GM03348 (cell line): ENCODE measurements around the gene INTS15.
A peak's percentile ranks its signal among the peaks of the same experiment; 100 is the strongest.
"Not testable (repeated sequence)": the region's sequence is repeated elsewhere in the genome, so short reads cannot be mapped to it uniquely, and the experiment has no call there.

Source experiments
- DNase-seq: peaks from one replicate; pipeline ENCODE4 v3.0.0; 2012; ENCODE audit warnings: low spot score

The INTS15 gene

DNA sequence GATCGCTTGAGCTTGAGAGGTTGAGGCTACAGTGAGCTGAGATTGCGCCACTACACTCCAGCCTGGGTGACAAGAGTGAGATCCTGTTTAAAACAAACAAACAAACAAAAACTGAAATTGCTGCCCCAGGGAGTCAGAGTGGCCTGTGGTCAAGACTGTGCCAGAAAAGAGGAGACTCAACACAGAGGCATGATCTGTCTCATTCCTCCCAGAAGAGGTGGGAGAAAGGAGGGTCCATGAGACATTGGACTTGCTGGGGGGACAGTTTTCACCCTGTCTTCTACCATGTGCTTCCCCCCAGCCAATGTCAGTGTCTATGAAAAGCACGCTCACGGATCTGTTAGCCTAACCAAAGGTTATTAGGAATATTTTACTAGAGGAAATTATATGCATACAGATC is 28.8 kb downstream of the INTS15 start:
- no peak for DNase-seq

DNA sequence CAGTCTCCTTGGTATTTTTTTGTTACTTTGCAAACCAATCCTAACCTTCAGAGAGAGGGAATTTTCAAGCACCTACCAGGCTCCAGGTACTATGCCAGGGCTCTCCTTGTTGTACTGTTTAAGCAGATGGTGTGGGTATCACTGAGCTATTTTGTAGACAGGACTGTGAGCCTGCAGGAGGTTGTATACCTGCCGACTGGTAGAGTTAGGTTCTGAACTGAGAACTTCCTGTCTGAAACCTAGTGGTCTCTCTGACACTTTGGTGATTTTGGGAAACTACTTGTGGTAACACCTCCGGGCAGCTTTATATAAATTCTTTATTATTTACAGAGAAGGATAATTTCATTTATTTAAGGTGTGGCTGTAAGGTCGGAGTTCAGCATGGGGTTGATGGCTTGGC is 30.1 kb downstream of the INTS15 start:
- no peak for DNase-seq

DNA sequence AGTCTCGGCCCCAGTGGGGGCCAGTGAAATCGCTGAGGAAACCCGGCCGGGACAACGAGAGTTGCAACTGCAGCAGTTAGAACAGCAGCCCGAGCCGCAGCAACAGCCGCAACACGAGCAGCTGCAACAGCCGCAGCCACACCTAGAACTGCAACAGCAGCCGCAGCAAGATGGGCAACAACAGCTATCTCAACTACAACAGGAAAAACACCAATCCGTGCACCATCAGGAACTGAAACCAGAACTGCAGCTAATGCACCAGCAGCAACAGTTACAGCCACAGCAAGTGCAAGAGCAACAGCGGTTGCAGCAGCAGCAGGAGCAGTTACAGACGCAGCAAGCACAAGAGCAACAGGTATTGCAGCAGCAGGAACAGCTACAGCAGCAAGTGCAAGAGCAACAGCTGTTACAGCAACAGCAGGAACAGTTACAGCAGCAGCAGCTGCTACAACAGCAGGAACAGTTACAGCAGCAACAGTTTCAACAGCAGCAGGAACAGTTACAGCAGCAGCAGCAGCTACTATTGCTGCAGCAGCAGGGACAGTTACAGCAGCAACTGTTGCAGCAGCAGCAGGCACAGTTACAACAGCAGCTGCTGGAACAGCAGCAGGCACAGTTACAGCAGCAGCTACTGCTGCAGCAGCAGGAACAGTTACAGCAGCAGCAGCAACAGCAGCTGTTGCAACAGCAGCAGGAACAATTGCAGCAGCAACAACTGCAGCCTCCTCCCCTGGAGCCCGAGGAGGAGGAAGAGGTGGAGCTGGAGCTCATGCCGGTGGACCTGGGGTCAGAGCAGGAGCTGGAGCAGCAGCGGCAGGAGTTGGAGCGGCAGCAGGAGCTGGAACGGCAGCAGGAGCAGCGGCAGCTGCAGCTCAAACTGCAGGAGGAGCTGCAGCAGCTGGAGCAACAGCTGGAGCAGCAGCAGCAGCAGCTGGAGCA is 31.6 kb downstream of the INTS15 start:
- DNase-seq, result no peak

DNA sequence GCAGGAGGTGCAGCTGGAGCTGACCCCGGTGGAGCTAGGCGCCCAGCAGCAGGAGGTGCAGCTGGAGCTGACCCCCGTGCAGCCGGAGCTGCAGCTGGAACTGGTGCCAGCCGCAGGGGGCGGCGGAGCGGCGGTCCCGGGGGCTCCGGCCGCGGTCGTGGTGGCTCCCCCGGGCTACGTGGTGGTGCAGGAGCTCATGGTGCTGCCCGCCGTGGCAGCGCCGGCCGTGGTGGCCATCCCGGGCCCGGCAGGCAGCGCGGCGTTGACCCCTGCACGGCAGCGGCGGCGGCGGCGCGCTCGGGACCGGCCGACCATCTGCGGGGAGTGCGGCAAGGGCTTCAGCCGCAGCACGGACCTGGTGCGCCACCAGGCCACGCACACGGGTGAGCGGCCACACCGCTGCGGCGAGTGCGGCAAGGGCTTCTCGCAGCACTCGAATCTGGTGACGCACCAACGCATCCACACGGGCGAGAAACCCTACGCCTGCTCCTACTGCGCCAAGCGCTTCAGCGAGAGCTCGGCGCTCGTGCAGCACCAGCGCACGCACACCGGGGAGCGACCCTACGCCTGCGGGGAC is 32.4 kb downstream of the INTS15 start:
- DNase-seq, result no peak

DNA sequence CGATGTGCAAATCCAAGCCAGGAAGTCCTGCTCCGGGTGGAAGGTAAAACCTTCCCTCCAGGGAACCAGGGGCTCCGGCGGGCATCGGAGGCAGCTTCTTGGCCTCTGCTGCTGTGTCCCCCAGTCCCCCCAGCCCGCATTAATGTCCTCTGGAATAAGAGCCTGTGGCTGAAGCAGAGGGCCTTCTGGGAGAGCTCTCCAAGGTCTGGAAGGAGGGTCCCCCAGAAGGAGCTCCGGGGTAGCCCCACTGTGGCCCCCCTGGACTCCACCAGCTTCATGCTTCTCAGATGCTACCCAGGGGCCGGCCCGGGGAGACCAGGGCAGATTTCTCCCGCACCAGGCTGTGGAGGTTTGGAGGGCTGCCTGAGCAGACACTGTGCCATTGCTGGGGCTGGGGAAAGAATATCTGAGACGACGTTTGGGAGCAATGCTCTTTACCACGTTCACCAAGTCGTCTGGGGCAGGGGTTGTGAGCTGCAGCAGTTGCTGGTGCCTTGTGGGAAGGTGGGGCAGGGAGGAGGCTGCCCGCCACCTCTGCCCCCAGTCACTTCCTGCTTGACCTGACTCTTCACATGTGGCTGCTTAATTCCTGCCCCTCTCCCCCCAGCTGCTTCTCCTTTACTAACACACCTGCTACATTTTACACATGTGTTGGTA is 33.9 kb downstream of the INTS15 start:
- no peak for DNase-seq

DNA sequence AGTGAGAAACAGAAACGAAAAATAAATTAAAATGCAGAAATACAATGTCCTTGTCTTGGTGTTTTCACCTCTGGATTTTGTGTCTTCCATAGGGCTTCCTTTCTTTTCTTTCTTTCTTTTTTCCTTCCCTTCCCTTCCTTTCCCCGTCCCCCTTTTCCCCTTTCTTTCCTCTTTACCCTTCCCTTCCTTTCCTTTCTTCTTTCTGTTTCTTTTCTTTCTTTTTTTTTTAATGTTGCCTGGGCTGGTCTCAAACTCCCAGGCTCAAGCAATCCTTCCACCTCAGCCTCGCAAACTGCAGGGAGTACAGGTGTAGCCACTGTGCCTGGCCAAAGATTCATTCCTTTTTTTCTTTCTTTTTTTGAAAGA is 34.4 kb downstream of the INTS15 start:
- no peak for DNase-seq

DNA sequence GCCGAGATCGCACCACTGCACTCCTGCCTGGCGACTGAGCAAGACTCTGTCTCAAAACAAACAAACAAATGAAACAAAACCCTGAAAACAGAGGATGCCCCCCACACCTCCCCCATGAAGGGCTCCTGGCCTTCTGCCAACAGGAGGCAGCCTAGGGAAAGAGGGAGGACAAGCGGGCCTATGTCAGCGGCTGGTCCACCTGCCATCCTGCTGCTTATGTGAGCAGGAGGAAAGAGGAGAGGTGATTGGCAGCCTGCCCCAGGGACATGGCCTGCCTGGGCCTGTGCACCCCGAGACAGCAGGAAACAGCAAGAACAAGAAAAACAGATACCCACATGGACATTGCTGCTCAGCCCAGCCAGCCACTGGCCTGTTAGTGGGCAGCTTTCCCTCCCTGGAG is 38.2 kb downstream of the INTS15 start:
- no peak for DNase-seq

DNA sequence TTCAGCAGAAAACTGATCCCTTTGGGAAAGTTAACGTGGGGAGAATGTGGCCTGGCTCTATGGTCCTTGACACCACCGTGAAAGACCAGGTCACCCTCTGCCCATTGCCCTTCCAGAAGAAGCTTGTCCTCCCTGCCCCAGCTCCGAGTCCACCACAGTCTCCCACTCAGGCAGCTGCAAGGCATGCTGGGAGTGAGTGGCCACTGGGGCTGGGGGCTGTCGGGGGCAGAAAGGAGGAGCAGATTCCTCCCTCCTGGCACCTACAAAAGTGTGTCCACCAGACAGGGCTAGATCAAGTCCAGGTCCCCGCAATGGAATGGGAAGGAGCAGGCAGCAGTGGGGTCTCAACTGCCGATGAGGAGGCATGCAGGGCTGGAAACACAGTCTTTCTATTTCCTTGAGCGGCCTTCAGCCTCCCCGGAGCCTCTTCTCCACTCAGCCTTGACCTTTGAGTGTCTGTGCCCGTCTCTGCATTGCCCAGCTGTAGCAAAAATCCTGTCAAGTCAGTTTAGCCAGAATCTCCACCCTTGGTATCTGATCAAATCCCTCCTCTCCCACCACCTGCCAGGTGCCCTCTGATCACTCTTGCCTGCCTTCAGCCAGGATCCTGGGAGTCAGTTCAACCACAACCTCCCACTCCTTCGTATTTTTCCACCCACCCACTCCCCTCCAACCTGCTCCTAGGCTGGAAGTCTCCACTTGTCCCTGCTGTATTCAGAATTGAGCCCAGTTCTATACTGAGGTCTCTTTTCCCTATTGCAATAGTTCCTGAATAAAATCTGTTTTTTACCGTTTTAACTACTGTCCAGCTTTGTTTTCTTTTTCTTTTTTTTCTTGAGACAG is 40.4 kb downstream of the INTS15 start:
- DNase-seq, result no peak

DNA sequence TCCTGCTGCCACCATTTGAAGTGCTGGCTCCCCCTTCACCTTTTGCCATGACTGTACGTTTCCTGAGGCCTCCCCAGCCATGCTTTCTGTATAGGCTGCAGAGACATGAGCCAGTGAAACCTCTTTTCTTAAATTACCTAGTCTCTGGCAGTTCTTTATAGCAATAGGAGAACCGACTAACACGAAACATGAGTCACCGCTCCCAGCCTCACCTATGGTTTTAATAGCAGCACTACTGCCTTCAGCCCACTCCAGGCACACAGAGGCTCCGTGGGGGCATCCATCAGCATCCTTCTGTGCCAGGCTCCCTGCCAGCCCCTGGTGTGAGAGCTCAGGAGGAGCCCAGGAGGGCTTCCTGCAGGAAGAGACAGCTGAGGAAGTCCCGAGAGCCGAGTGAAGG is 41.8 kb downstream of the INTS15 start:
- DNase-seq, result no peak

DNA sequence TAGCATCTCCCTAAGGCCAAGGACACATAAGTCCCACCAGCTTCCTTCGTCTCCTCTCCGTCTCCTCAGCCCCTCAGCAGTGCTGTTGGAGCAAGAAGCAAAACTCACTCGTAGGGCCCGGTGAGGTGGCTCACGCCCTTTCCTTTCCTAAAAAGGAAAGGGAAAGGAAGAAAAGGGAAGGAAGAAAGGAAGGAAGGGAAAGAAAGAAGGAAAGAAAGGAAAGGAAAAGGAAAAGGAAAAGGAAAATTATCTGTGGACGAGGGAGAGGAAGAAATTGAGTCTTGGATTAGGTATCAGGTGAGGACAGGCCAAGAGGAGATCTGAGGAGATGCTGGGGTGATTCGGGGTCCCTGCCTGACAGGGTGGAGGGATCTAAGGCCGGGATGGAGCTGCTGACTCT is 44.2 kb downstream of the INTS15 start:
- DNase-seq, result no peak

DNA sequence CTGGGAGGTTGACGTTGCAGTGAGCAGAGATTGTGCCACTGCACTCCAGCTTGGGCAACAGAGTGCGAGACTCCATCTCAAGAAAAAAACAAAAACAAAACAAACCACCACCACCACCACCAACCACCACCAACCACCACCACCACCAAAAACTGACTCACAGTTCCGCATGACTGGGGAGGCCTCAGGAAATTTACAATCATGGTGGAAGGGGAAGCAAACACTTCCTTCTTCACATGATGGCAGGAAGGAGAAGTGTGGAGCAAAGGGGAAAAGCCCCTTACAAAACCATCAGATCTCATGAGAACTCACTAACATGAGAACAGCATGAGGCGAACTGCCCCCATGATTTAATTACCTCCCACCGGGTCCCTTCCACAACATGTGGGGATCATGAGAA is 45.1 kb downstream of the INTS15 start:
- DNase-seq, result not testable (repeated sequence)

DNA sequence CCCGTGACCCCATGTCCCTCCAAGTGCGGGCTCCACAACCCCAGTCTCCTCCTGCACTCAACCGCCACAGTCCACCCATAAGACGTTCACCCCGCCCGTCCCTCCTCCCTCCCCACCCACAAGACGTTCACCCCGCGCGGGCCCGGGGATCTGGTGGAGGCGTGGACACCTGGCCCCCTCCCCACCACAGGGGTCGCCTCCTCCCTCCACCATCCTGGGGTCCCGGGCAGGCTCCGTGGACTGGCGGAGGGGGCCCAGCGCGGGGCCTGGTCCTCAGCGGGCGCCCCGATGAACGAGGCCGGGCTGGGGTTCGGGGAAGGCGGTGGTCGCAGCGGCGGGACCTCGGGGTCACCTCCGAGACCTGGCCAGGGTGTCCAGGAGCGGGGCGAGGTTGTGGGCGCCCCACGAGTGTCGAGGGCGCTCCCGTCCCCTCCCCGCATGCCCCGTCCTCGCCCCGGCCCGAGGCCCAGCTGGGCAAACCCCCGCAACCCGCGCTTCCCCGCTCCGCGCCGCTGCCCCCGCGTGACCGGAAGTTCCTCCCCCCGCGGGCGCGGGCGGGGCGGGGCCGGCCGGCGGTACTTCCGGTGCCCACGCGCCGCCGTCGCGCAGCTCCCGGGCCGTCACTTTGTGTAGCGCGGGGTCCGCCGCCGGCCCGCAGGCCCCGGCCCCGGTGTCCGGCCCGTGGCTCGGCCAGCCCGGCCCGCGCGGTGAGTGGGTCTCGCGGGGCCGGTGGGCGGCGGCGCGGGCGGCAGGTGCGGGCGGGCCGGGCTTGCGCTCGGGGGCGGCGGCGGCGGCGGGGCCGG is 47.1 kb downstream of the INTS15 start, which contains the start of gene ZNF316:
Gene ZNF316, plus strand, starts transcription at position 578 of the 803 bp plus-strand sequence. CDS start 5,092 bp downstream, outside the sequence.
- DNase-seq, result peak; percentile 98

DNA sequence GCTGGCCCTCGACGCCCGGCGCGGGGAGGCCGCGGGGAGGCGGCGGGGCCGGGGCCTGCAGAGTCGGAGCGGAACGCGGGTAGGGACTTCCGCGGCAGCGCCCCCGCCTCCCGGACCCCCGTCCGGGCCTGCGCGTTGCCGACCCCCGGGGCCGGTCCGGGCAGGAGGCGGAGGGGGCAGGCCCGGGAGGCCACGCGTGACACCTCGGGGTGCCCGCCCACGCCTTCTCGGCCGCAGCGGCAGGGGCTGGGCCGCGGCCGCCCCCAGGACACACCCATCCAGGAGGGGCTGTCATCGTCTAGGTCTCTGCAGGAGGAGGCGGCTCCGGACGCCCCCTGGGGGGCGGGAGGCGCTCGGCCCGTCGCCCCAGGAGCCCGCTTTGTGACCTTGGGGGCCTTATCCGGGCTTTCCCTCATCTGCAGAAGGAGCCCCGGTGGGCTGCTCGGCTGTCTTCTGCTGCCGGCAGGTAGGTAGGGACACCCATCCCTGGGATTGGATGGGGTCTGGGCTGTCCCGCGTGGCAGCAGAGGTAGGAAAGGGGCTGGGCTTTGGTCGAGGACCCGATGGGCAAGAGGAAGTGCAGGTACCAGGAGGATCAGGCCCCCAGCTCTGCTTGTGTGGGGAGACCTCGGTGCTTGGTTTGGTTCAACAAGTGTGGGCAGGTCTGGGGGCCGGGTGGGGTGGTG is 47.9 kb downstream of the INTS15 start:
- DNase-seq, result peak; percentile 85

DNA sequence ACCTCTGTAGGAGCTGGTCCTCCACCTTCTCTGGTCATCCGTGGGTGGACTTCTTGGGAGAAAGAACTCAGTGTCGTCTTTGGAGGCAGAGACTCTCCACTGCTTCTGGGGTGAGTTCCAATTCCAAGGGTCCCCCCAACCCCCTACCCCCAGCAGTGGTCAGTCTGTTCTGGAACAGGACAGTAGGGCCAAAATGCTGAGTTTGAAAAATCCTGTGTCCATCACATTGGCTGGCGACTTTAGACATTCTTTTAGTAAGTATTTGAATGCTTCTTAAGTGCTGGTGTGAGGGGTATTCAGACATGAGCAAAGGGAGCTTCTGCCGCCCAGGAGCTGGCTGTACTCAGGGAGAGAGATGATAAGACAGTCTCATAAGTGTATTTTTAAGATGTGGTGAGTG is 49.2 kb downstream of the INTS15 start:
- DNase-seq, result no peak

DNA sequence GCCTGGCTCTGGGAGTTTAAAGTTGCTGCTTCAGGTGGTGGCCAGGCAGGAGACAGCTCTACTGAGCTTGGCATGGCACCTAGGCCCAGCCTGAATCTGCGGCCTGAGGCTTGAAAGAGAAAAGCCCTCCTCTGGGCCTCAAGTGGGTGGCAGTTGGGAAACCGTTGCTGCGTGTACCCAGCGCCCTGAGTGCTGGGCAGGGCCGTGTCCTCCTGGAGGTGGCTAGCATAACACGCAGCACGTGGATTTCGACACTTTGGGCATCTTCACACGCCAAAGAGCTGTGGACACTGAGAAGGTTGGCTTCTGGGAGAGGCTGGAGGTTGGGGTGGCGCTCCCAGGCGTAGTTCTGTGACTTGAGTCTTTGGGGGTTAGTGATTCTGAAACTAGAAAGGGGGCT is 49.8 kb downstream of the INTS15 start:
- no peak for DNase-seq

DNA sequence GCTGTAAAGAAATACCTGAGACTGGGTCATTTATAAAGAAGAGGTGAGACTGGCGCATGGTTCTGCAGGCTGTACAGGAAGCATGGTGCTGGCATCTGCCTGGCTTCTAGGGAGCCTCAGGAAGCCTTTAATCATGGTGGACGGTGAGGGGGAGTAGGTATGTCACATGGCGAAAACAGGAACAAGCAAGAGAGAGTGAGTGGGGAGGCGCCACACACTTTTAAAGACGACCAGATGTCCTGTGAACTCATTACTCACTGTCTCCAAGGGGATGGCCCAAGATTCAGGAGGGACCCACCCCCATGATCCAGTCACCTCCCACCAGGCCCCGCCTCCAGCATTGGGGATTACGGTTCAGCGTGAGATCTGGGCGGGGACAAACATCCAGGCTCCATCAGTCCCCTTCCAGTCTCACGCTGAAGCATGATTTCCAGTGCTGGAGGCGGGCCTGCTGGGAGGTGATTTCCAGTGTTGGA is 50.5 kb downstream of the INTS15 start:
- peak; percentile 52 for DNase-seq

DNA sequence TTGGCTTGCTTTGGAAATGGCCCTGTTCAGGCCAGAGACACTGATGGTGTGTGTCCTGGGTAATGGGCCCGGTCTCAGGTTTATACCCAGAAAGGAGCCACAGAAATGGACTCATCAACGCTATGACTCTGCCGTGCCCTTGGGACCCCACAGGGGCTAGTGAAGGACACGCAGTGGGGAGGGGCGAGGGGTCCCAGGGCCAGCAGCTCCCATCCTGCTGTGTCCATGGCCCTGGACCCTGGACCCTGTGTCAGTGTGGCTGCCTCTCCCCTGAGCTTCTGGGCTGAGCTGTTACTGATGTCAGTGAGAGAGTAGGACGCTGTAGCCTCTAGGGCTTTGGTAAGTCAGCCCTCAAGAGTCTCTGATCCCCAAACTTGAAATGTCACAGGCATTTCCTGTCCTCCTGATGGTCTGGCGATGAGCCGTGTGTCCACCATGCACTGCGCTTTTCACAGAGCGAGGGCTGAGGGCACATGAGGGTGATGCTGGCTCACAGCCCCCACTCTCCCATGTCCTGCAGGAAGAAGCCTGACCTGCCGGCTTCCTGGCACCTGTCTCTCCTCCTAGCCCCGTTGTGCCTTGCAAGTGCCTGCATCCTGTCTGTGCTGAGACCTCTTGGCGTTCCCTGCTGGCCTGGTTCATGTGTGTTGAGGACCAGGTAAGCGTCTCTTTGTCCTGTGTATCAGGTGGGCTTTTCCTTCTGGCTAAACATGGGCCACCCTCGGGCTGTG is 51.6 kb downstream of the INTS15 start:
- DNase-seq, result no peak

DNA sequence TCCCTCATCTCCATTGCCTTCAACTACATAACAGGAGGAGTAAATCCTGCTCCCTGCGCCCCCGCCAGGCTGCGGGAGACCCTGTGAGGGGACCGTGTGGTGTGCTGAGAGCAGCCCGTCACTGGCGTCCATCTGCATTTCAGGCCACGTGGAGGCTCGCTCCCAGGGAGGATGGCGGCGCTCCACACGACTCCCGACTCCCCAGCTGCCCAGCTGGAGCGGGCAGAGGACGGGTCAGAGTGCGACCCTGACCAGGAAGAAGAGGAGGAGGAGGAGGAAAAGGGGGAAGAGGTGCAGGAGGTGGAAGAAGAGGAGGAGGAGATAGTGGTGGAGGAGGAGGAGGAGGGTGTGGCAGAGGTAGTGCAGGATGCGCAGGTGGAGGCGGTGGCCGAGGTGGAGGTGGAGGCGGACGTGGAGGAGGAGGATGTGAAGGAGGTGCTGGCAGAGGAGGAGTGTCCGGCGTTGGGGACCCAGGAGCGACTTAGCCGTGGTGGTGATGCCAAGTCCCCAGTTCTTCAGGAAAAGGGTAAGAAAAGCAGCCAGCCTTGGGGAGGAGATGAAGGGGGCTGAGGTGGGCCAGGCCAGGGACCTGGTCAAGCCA is 52.5 kb downstream of the INTS15 start:
- no peak for DNase-seq

DNA sequence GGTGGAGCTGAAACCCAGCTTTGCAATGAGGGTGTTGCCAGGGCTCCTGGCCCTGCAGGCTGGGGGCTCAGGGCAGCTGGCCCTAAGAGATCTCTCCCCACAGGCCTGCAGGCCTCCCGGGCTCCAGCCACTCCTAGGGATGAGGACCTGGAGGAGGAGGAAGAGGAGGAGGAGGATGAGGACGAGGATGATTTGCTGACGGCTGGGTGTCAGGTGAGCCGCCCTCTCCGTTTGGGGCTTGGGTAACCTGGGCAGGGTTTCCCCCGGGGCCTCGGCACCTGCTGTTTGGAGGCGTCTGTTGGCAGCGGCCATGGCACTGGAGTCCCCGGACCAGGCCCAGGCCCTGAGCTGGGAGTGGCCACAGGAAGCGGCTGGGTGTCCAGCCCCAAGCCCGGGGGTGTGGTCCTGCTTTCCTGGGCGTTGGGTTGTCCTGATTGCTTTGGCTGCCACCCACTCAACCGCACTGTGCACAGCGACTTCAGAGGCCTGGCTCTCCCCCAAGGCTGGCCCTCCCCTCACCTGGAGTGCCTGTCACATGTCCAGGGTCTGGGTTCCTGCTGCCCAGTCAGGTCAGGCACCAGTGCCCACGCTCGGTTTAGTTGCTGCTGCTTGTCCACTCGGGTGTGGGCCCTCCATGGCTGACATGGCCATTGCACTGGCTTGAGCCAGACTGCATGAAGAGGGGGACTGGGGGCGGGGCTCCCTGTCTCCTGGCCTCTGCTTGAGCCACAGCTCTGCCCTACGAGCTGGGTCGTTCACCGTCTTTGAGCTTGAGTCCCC is 53.2 kb downstream of the INTS15 start:
- no peak for DNase-seq
